Measurements from ENCODE around the gene GSN.

GSN gene

GRCh38 chr9:121362813-121363621 lies 95.1 kb downstream of the GSN start:
- Histone ChIP-seq H3K4me3 (ENCODE audit: low read depth, low read length) (no peak overlapping the region), H3K9ac (ENCODE audit: low read length) (no peak overlapping the region), H3K27ac (ENCODE audit: low read depth, low read length) (no peak overlapping the region), H3K27me3 (ENCODE audit: control insufficient read depth, insufficient read depth, low read length) (no peaks in the 10 kb centered on the region), H3K36me3 (ENCODE audit: control insufficient read depth, insufficient read depth, low read length) (no peaks in the 10 kb centered on the region), H3K9me3 (ENCODE audit: control insufficient read depth, insufficient read depth, low read depth, low read length) (no peaks in the 10 kb centered on the region), H3K4me1 (ENCODE audit: control insufficient read depth, insufficient read depth, low read length) (peaks cover 18% of the 10 kb centered on the region)

DNA sequence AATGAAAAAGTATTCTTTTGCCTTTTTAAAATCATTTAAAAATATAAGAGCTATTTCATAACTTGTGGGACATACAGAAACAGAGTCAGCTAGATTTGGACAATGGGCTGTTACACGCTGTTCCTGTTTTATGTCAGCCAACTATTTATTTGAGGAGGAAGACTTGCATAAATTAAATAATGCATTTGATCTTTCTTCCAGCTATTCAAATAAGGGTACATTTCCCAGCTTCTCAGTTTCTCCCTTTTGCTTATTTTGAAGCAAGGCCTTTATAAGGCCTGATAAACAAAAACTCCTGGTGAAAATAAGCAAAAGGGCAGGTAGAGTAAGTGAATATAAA lies 95.6 kb downstream of the GSN start:
- H3K4me3 ChIP-seq (ENCODE audit: low read depth, low read length), result no peak overlapping the region
- no peaks in the 10 kb centered on the region for H3K27me3 ChIP-seq (ENCODE audit: control insufficient read depth, insufficient read depth, low read length)
- no peaks in the 10 kb centered on the region for H3K9me3 ChIP-seq (ENCODE audit: control insufficient read depth, insufficient read depth, low read depth, low read length)
- H3K27ac ChIP-seq (ENCODE audit: low read depth, low read length), result no peak overlapping the region
- H3K9ac ChIP-seq (ENCODE audit: low read length), result no peak overlapping the region
- H3K36me3 ChIP-seq (ENCODE audit: control insufficient read depth, insufficient read depth, low read length), result no peaks in the 10 kb centered on the region
- peaks cover 22% of the 10 kb centered on the region for H3K4me1 ChIP-seq (ENCODE audit: control insufficient read depth, insufficient read depth, low read length)

- H3K9ac ChIP-seq (ENCODE audit: low read length), result no peak overlapping the region
- peaks cover 3% of the 10 kb centered on the region for H3K27me3 ChIP-seq (ENCODE audit: control insufficient read depth, insufficient read depth, low read length)
- H3K4me3 ChIP-seq (ENCODE audit: low read depth, low read length), result no peak overlapping the region
- no peaks in the 10 kb centered on the region for H3K9me3 ChIP-seq (ENCODE audit: control insufficient read depth, insufficient read depth, low read depth, low read length)
- H3K4me1 ChIP-seq (ENCODE audit: control insufficient read depth, insufficient read depth, low read length), result peaks cover 25% of the 10 kb centered on the region
- no peak overlapping the region for H3K27ac ChIP-seq (ENCODE audit: low read depth, low read length)
- no peaks in the 10 kb centered on the region for H3K36me3 ChIP-seq (ENCODE audit: control insufficient read depth, insufficient read depth, low read length)
Observed at GRCh38 chr9:121364077-121364476, 96.1 kb downstream of the GSN start.

GRCh38 chr9:121364886-121365285 lies 96.9 kb downstream of the GSN start:
- H3K4me3 ChIP-seq (ENCODE audit: low read depth, low read length), result no peak overlapping the region
- H3K27me3 ChIP-seq (ENCODE audit: control insufficient read depth, insufficient read depth, low read length), result peaks cover 11% of the 10 kb centered on the region
- peaks cover 27% of the 10 kb centered on the region for H3K4me1 ChIP-seq (ENCODE audit: control insufficient read depth, insufficient read depth, low read length)
- H3K27ac ChIP-seq (ENCODE audit: low read depth, low read length), result no peak overlapping the region
- H3K36me3 ChIP-seq (ENCODE audit: control insufficient read depth, insufficient read depth, low read length), result no peaks in the 10 kb centered on the region
- H3K9ac ChIP-seq (ENCODE audit: low read length), result no peak overlapping the region
- H3K9me3 ChIP-seq (ENCODE audit: control insufficient read depth, insufficient read depth, low read depth, low read length), result no peaks in the 10 kb centered on the region

DNA sequence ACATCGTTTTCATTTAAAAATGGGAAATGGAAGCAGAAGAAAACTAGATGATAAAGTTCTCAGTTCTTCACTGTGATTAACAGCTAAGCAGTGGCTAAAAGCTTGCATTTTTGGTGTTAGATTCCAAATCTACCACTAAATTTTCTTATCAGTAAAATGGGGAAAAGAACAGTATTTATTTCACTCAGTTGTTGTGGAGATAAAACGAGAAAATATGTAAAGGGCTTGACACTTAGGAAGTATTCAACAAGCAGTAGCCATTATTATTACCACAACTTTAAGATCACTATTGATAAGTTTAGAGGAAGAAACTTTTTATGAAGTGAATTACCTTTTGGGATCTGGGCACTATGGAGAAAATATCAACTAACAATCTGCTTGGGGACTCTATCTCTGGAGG lies 97.6 kb downstream of the GSN start:
- Histone ChIP-seq H3K9me3 (ENCODE audit: control insufficient read depth, insufficient read depth, low read depth, low read length) (no peaks in the 10 kb centered on the region), H3K4me1 (ENCODE audit: control insufficient read depth, insufficient read depth, low read length) (peaks cover 27% of the 10 kb centered on the region)

GRCh38 chr9:121366611-121367192 lies 98.7 kb downstream of the GSN start:
- Histone ChIP-seq H3K4me3 (ENCODE audit: low read depth, low read length) (no peak overlapping the region), H3K9me3 (ENCODE audit: control insufficient read depth, insufficient read depth, low read depth, low read length) (no peaks in the 10 kb centered on the region), H3K4me1 (ENCODE audit: control insufficient read depth, insufficient read depth, low read length) (peaks cover 27% of the 10 kb centered on the region), H3K27me3 (ENCODE audit: control insufficient read depth, insufficient read depth, low read length) (peaks cover 12% of the 10 kb centered on the region), H3K9ac (ENCODE audit: low read length) (no peak overlapping the region), H3K27ac (ENCODE audit: low read depth, low read length) (no peak overlapping the region), H3K36me3 (ENCODE audit: control insufficient read depth, insufficient read depth, low read length) (no peaks in the 10 kb centered on the region)

More for the DNA sequence above, 97.6 kb downstream of the GSN start:
- no peak overlapping the region for H3K4me3 ChIP-seq (ENCODE audit: low read depth, low read length)
- H3K27me3 ChIP-seq (ENCODE audit: control insufficient read depth, insufficient read depth, low read length), result peaks cover 12% of the 10 kb centered on the region
- H3K9ac ChIP-seq (ENCODE audit: low read length), result no peak overlapping the region
- no peak overlapping the region for H3K27ac ChIP-seq (ENCODE audit: low read depth, low read length)
- no peaks in the 10 kb centered on the region for H3K36me3 ChIP-seq (ENCODE audit: control insufficient read depth, insufficient read depth, low read length)

DNA sequence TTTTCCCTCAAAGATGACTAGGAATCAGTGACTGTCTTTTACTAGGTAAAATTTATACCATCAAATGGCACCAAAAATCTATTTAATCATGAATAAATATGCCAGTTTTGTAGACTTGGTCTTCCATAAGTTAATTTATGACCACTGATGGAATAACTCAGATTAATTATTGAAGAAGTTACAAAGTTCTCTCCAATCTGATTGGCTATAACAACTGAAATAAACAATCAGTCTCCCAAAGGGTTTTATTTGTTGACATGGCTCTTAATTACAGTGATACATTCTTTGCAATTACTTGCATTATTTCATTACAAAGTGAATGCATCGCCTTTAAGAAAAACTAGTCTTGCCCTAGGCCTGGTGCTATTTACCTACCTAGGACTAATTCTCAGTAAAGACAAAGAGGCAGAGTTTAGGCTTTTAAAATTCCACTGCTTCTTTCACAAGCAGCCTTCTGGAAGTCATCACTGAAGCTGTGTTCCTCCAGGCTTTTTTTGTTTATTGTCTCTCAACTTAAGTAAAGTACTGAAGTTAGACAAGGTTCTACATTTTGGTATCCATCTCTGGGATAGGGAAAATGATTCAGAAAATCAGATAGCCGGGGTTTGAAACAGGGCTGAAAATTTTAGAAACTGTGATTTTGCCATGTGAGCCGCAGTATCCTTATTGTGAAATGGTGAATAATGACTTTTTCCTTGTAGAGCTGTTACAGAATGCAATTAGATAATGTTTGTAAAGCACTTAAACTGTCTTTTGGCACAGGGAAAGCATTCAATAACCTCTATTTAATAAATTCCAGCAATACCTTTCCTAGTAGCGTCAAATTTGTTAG lies 99.6 kb downstream of the GSN start:
- peaks cover 12% of the 10 kb centered on the region for H3K27me3 ChIP-seq (ENCODE audit: control insufficient read depth, insufficient read depth, low read length)
- peak overlapping the region; percentile 35; the same call in 1 of the 2 replicates for H3K27ac ChIP-seq (ENCODE audit: low read depth, low read length)
- peak overlapping the region; percentile 16; the same call in 1 of the 2 replicates for H3K4me3 ChIP-seq (ENCODE audit: low read depth, low read length)
- no peaks in the 10 kb centered on the region for H3K9me3 ChIP-seq (ENCODE audit: control insufficient read depth, insufficient read depth, low read depth, low read length)
- H3K9ac ChIP-seq (ENCODE audit: low read length), result no peak overlapping the region
- peaks cover 27% of the 10 kb centered on the region for H3K4me1 ChIP-seq (ENCODE audit: control insufficient read depth, insufficient read depth, low read length)
- H3K36me3 ChIP-seq (ENCODE audit: control insufficient read depth, insufficient read depth, low read length), result no peaks in the 10 kb centered on the region

DNA sequence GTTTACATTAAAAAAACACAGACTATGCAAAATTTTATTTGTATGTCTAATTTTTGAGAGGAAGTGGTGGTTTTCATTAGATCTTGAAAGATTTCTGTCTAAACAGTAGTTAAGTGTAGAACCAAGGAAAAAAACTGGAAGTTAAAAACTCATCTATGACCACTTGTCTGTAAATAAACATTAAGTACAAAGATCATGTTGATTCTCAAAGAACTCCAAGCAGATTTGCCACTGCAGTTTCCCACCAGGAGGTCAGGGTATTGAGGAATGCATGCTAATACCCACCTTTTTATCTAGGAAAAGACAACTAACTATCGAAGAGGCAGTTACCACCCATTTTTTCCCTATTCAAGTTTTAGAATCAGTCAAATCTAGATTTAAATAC lies 100.2 kb downstream of the GSN start:
- no peaks in the 10 kb centered on the region for H3K36me3 ChIP-seq (ENCODE audit: control insufficient read depth, insufficient read depth, low read length)
- H3K4me1 ChIP-seq (ENCODE audit: control insufficient read depth, insufficient read depth, low read length), result peaks cover 29% of the 10 kb centered on the region
- no peaks in the 10 kb centered on the region for H3K9me3 ChIP-seq (ENCODE audit: control insufficient read depth, insufficient read depth, low read depth, low read length)
- peak overlapping the region; percentile 35; the same call in 1 of the 2 replicates for H3K27ac ChIP-seq (ENCODE audit: low read depth, low read length)
- H3K4me3 ChIP-seq (ENCODE audit: low read depth, low read length), result peak overlapping the region; percentile 16; the same call in 1 of the 2 replicates
- no peak overlapping the region for H3K9ac ChIP-seq (ENCODE audit: low read length)
- peaks cover 12% of the 10 kb centered on the region for H3K27me3 ChIP-seq (ENCODE audit: control insufficient read depth, insufficient read depth, low read length)

GRCh38 chr9:121368745-121369144 lies 100.8 kb downstream of the GSN start:
- Histone ChIP-seq H3K36me3 (ENCODE audit: control insufficient read depth, insufficient read depth, low read length) (no peaks in the 10 kb centered on the region), H3K4me3 (ENCODE audit: low read depth, low read length) (peak overlapping the region; percentile 67), H3K9ac (ENCODE audit: low read length) (no peak overlapping the region), H3K4me1 (ENCODE audit: control insufficient read depth, insufficient read depth, low read length) (peaks cover 31% of the 10 kb centered on the region), H3K27me3 (ENCODE audit: control insufficient read depth, insufficient read depth, low read length) (peaks cover 12% of the 10 kb centered on the region), H3K27ac (ENCODE audit: low read depth, low read length) (no peak overlapping the region), H3K9me3 (ENCODE audit: control insufficient read depth, insufficient read depth, low read depth, low read length) (no peaks in the 10 kb centered on the region)

DNA sequence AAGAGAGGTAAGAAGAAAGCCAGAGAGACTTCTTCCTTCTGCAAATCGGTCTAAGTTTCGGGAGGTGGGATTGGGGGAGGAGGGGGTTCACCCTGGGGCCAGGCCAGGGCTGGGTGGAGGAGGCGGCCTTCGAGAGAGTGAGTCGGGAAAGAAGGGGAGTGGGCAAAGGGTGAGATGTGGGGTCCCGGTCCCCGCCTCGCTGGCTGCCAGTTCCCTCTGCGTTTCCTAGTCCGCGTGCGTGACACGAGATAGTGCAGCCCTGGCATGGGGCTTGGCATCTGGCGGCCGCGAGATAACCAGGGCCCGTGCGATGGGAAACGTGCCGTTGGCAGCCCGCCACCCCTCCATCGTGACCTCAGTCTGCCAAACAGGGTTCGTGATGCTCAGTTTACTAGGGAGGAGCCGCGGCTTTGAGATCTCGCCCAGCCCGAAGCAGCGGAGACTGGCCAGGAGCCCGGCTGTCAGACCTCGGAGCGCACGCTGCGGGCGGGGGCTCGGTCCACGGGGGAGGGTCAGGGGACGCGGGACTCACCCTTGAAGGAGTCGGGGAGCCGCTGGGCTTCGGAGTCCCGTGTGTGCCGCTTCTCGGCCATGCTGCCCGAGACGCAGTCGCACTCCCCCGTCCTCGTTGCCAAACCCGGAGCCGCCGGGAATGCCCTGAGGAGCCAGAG lies 101.8 kb downstream of the GSN start, which contains the start of gene STOM:
STOM (minus strand) TSS at position 656 of the 671 bp plus-strand sequence; CDS start at position 593, 63 bp downstream.
- Histone ChIP-seq H3K4me1 (ENCODE audit: control insufficient read depth, insufficient read depth, low read length) (peaks cover 31% of the 10 kb centered on the region), H3K27ac (ENCODE audit: low read depth, low read length) (no peak within 1 kb of the TSS)

More for the DNA sequence above, 101.8 kb downstream of the GSN start, which contains the start of gene STOM:
- peaks cover 12% of the 10 kb centered on the region for H3K27me3 ChIP-seq (ENCODE audit: control insufficient read depth, insufficient read depth, low read length)
- H3K36me3 ChIP-seq (ENCODE audit: control insufficient read depth, insufficient read depth, low read length), result no peaks in the 10 kb centered on the region
- no peaks in the 10 kb centered on the region for H3K9me3 ChIP-seq (ENCODE audit: control insufficient read depth, insufficient read depth, low read depth, low read length)
- H3K9ac ChIP-seq (ENCODE audit: low read length), result peak within 1 kb of the TSS; percentile 24
- H3K4me3 ChIP-seq (ENCODE audit: low read depth, low read length), result peak within 1 kb of the TSS; percentile 67
